Neural progenitor cell (in vitro differentiated cells): Measurements from ENCODE around the gene CCDC185.

Source experiments
- CTCF ChIP-seq: fragments of 200-600 bp; sonication (generic); IDR thresholded peaks from 2 replicates; pipeline ENCODE4 v1.5.1; 2017; ENCODE audit warnings: antibody characterized with exemption, mild to moderate bottlenecking
- EZH2 ChIP-seq: fragments of 200-600 bp; sonication (generic); IDR thresholded peaks from 2 replicates; pipeline ENCODE4 v1.6.1; 2017; ENCODE audit warnings: antibody characterized with exemption, mild to moderate bottlenecking, moderate library complexity
- EZH2phosphoT487 ChIP-seq: fragments of 200-600 bp; sonication (generic); IDR thresholded peaks from 2 replicates; pipeline ENCODE4 v1.6.1; 2017; ENCODE audit warnings: antibody characterized with exemption

- TF ChIP-seq CTCF (no peak), EZH2phosphoT487 (no peak), EZH2 (no peak)
These were observed 37.0 kb downstream of the CCDC185 start for GRCh38 chr1:223430236-223430635.
